Esophagus muscularis mucosa (tissue), 3 donors: Measurements from ENCODE around the gene OR51V1.

Source experiments
- CTCF ChIP-seq, 3 experiments: fragments of 200-600 bp in 2 of 3; fragments of 450-650 bp in 1 of 3; sonication (generic) in 2 of 3; IDR thresholded peaks; one replicate each; pipeline ENCODE4 v1.5.1; 2017 to 2019; ENCODE audit warnings: antibody characterized with exemption in 3 of 3, mild to moderate bottlenecking in 2 of 3, moderate library complexity in 1 of 3
- POLR2AphosphoS5 ChIP-seq, 2 donors: sonication (generic); formaldehyde crosslinking; IDR thresholded peaks; one replicate each; pipeline ENCODE4 v1.6.1; 2017; ENCODE audit warnings: antibody characterized with exemption in 2 of 2

GRCh38 chr11:5226732-5227310 is 26.3 kb upstream of the OR51V1 start, which contains the start of gene HBB:
- TF ChIP-seq POLR2AphosphoS5 (IDR thresholded peaks at IDR 0.05), result no peak
- no peak for TF ChIP-seq CTCF (IDR thresholded peaks at IDR 0.05)
